Mesendoderm (in vitro differentiated cells): Measurements from ENCODE around the gene MRPL28.
A peak's percentile ranks its signal among the peaks of the same experiment; 100 is the strongest.

ENCODE experiments used
- DNase-seq: peaks from one replicate; pipeline ENCODE4 v3.0.0; 2013
- H2AK5ac ChIP-seq: 2 replicates; pipeline ENCODE4 v1.6.1; 2013; ENCODE audit warnings: low read length, inconsistent platforms
- H2BK120ac ChIP-seq: 2 replicates; pipeline ENCODE4 v1.6.1; 2013; ENCODE audit warnings: low read depth, mild to moderate bottlenecking, low read length, moderate library complexity, mixed read lengths
- H2BK15ac ChIP-seq: replicated peaks from 2 replicates; pipeline ENCODE4 v1.6.1; 2013; ENCODE audit warnings: low read depth, mild to moderate bottlenecking, moderate library complexity
- H2BK5ac ChIP-seq: 2 replicates; pipeline ENCODE4 v1.6.1; 2013; ENCODE audit warnings: low read length, inconsistent platforms
- H3K18ac ChIP-seq: 2 replicates; pipeline ENCODE4 v1.6.1; 2013; ENCODE audit warnings: mild to moderate bottlenecking, low read length, mixed read lengths
- H3K23ac ChIP-seq: one replicate; pipeline ENCODE4 v1.6.1; 2013; ENCODE audit warnings: low read length
- H3K27ac ChIP-seq: 2 replicates; pipeline ENCODE4 v1.5.1; 2013; ENCODE audit warnings: low read depth, mild to moderate bottlenecking, inconsistent platforms, low read length, moderate library complexity
- H3K27me3 ChIP-seq: 2 replicates; pipeline ENCODE4 v1.6.1; 2013; ENCODE audit warnings: low read length, control low read depth, mild to moderate bottlenecking, inconsistent platforms; ENCODE audit not compliant: insufficient read depth, poor library complexity
- H3K36me3 ChIP-seq: 2 replicates; pipeline ENCODE4 v1.6.1; 2013; ENCODE audit warnings: low read length, inconsistent platforms; ENCODE audit not compliant: control insufficient read depth, insufficient read depth
- H3K4ac ChIP-seq: one replicate; pipeline ENCODE4 v1.6.1; 2013; ENCODE audit warnings: low read depth, mild to moderate bottlenecking, low read length, moderate library complexity
- H3K4me1 ChIP-seq: 2 replicates; pipeline ENCODE4 v1.6.1; 2013; ENCODE audit warnings: low read depth, low read length, inconsistent platforms; ENCODE audit not compliant: control insufficient read depth
- H3K4me2 ChIP-seq: 2 replicates; pipeline ENCODE4 v1.6.1; 2013; ENCODE audit warnings: low read length
- H3K4me3 ChIP-seq: 2 replicates; pipeline ENCODE4 v1.5.1; 2013; ENCODE audit warnings: mild to moderate bottlenecking, low read length
- H3K56ac ChIP-seq: one replicate; pipeline ENCODE4 v1.6.1; 2013; ENCODE audit warnings: low read length
- H3K79me1 ChIP-seq: 2 replicates; pipeline ENCODE4 v1.6.1; 2013; ENCODE audit warnings: low read length, inconsistent platforms
- H3K79me2 ChIP-seq: 2 replicates; pipeline ENCODE4 v1.6.1; 2013; ENCODE audit warnings: mild to moderate bottlenecking, low read length; ENCODE audit not compliant: control insufficient read depth, insufficient read depth
- H3K9ac ChIP-seq: 2 replicates; pipeline ENCODE4 v1.6.1; 2013; ENCODE audit warnings: low read length, inconsistent platforms
- H4K5ac ChIP-seq: one replicate; pipeline ENCODE4 v1.6.1; 2013; ENCODE audit warnings: low read length
- H4K8ac ChIP-seq: one replicate; pipeline ENCODE4 v1.6.1; 2013; ENCODE audit warnings: low read depth, mild to moderate bottlenecking, control low read depth, low read length, moderate library complexity
- WGBS: extraction: QIAGEN DNeasy Blood & Tissue Kit; methylation state at CpG from one replicate; pipeline ENCODE4 v1.1.7; 2013; ENCODE audit warnings: low lambda C conversion rate, missing lambda C conversion rate; ENCODE audit not compliant: insufficient coverage; ENCODE audit errors: extremely low coverage; 5-methylcytosine and 5-hydroxymethylcytosine counted together

Gene MRPL28

DNA sequence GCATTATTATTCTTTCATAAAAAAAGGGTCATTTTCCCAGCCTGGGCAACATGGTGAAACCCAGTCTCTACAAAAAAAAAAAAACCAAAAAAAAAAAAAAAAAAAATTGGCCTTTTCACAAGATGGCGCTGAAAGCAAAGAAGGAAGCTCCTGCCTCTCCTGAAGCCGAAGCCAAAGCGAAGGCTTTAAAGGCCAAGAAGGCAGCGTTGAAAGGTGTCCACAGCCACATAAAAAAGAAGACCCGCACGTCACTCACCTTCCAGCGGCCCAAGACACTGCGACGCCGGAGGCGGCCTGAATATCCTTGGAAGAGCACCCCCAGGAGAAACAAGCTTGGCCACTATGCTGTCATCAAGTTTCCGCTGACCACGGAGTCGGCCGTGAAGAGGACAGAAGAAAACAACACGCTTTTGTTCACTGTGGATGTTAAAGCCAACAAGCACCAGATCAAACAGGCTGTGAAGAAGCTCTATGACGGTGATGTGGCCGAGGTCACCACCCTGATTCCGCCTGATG is 16.4 kb upstream of the MRPL28 start:
- Histone ChIP-seq H3K27me3 (no peaks in the 10 kb centered on the region), H3K18ac (no peak overlapping the region), H3K4me2 (no peak overlapping the region), H3K4me1 (peaks cover 4% of the 10 kb centered on the region), H3K9ac (no peak overlapping the region), H3K4me3 (no peak overlapping the region), H2BK5ac (no peak overlapping the region), H3K27ac (no peak overlapping the region), H2AK5ac (no peak overlapping the region), H3K56ac (peak overlapping the region; percentile 9), H4K5ac (no peak overlapping the region), H3K36me3 (no peaks in the 10 kb centered on the region), H3K79me2 (no peaks in the 10 kb centered on the region), H3K4ac (no peak overlapping the region), H3K79me1 (no peaks in the 10 kb centered on the region), H3K23ac (no peak overlapping the region), H2BK120ac (no peak overlapping the region), H2BK15ac (no peak overlapping the region), H4K8ac (no peak overlapping the region)
- WGBS, result no CpG with 5 or more reads among the region's 19 CpGs
- DNase-seq, result no peak

DNA sequence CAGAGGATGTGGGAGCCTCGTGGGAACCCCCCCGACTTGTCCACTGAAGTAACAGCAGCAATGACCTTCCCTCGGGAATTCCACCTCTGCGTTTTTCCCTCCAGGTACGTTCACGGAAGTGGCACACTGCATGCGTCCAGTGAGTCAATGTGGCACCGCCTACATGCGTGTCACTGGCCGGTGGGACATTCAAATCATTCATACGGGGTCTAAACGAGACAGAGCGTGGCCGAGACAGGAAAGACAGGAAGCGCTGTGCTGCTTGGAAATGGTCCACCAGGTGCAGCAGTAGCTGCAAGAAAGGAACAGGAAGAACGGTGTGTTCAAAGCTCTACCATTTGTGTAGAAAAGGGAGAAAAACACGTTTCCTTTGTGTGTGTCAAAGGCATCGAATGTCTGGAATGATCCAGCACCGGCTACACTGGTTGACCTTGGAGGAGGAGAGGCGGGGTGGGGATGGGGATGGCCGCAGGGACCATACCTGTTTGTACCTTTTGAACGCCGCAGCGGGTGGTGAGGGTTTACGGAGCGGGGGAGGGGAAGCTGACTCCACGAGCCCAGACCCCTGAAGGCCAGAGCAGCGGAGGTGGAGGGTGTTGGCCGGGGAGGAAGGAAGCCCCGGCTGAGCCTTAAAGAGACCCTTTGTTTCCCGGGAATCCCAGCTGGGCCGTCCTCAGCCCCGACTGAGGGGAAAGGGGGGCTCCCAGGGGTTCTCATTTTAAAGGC is 13.2 kb upstream of the MRPL28 start:
- Histone ChIP-seq H3K4ac (no peak overlapping the region), H3K23ac (no peak overlapping the region), H3K79me1 (peaks cover 11% of the 10 kb centered on the region), H3K27ac (peak overlapping the region; percentile 42), H2AK5ac (no peak overlapping the region), H2BK5ac (no peak overlapping the region), H3K27me3 (no peaks in the 10 kb centered on the region), H4K5ac (no peak overlapping the region), H4K8ac (no peak overlapping the region), H3K36me3 (no peaks in the 10 kb centered on the region), H3K18ac (peak overlapping the region; percentile 19), H2BK15ac (no peak overlapping the region), H3K4me3 (no peak overlapping the region), H3K56ac (peak overlapping the region; percentile 74), H3K4me1 (peaks cover 4% of the 10 kb centered on the region), H3K9ac (peak overlapping the region; percentile 47), H2BK120ac (no peak overlapping the region), H3K4me2 (peak overlapping the region; percentile 34), H3K79me2 (peaks cover 23% of the 10 kb centered on the region)
- peak; percentile 80 for DNase-seq
- WGBS, result no CpG with 5 or more reads among the region's 33 CpGs

DNA sequence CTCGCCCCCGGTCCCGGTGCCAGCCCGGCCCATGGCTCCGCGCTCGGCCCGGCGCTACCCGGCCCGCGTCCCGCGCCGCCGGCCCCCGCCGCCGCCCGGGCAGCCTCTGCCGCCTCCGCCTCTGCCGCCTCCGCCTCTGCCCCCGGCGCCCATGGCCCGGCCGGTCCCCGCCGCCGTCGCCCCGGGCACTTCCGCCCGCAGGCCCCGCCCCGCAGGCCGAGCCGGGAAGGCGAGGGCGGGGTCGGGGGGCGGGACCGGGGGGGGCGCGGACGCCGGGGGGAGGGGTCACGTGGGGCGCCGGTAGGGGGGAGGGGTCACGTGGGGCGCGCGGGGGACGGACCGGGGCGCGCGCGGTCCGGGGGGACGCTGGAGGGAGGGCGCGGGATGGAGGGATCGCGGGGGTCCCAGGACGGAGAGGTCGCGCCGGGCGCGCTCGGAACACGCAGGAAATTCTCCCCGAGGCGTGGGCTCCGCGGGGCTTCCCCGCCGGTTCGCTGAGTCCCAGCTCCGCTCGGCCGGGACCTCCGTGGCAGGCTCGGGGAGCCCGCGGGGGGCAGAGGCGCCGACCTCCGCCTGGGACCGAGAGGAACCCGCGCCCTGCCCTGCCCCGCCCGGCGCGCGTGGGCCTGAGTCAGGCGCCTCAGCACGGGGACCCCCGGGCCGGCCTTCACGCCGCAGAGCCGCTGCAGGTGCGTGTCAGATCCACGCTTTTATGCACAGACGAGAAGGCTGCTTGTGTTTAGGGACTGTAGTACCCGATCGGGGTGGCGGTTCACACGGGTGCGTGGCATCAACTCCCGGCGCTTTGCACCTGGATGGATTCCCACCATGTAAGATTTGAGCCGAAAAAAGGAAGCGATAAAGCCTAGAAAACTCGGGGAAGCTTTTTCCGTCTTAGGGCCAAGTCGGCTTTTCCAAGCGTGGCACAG is 11.7 kb upstream of the MRPL28 start, which contains the start of gene PGAP6:
Gene PGAP6 (minus strand): TSS at position 190 of the 929 bp plus-strand sequence. CDS start 157 bp downstream, at position 33.
- peak within 1 kb of the TSS; percentile 70 for H3K27ac ChIP-seq
- no peaks in the 10 kb centered on the region for H3K27me3 ChIP-seq
- no peak within 1 kb of the TSS for H2AK5ac ChIP-seq
- peak within 1 kb of the TSS; percentile 100 for H3K23ac ChIP-seq
- H2BK15ac ChIP-seq, result peak within 1 kb of the TSS; percentile 10
- H3K4me2 ChIP-seq, result peak within 1 kb of the TSS; percentile 93
- no peak within 1 kb of the TSS for H4K5ac ChIP-seq
- H2BK120ac ChIP-seq, result peak within 1 kb of the TSS; percentile 46
- peaks cover 12% of the 10 kb centered on the region for H3K79me1 ChIP-seq
- peak within 1 kb of the TSS; percentile 95 for H3K56ac ChIP-seq
- H3K79me2 ChIP-seq, result peaks cover 25% of the 10 kb centered on the region
- H2BK5ac ChIP-seq, result peak within 1 kb of the TSS; percentile 84
- H3K9ac ChIP-seq, result peak within 1 kb of the TSS; percentile 97
- H3K18ac ChIP-seq, result peak within 1 kb of the TSS; percentile 89
- no CpG with 5 or more reads among the region's 123 CpGs for WGBS
- peaks cover 4% of the 10 kb centered on the region for H3K4me1 ChIP-seq
- peak within 1 kb of the TSS; percentile 82 for H3K4me3 ChIP-seq
- peak within 1 kb of the TSS; percentile 97 for H3K4ac ChIP-seq
- no peak for DNase-seq
- H4K8ac ChIP-seq, result peak within 1 kb of the TSS; percentile 77
- no peaks in the 10 kb centered on the region for H3K36me3 ChIP-seq

DNA sequence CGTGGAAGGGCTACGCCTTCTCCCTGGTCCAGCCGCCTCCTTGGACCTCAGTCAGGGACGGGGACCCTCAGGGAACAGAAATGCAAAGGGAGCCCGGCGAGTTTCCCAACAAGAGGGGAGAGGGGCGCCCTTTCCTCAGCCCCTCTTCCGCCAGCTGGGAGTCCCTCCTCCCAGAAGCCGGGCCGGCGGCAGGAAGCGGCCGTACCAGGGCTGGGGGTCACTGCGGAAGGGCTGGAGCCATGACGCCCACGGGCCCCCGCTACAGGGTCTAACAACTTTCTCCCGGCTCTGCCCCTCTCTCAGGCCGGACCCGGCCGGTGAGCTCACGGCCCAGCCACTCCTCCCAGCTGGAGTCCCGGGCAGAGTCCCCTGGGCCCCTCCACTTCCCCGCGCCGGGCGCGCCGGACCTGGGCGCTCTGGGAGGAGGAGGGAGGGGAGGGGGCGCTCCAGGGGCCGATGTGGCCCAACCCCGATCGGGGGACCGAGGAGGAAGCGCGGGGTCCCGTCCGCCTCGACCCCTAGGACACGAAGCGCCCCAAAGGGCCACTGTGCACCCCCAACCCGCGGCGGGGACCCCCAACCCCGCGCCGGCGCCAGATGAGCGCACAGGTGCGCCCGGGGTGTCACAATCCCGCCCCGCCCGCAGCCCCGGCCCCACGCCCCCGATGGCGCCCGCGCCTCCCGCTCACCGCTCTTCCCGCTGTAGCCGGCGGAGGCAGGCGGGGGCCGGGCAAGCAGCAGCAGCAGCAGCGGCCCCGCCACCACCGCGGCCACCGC is 10.9 kb upstream of the MRPL28 start:
- Histone ChIP-seq H3K36me3 (peaks cover 3% of the 10 kb centered on the region), H2BK120ac (peak overlapping the region; percentile 46), H3K79me2 (peaks cover 25% of the 10 kb centered on the region), H3K27ac (peak overlapping the region; percentile 70), H3K56ac (peak overlapping the region; percentile 95), H2BK5ac (peak overlapping the region; percentile 84), H3K23ac (peak overlapping the region; percentile 100), H2AK5ac (no peak overlapping the region), H3K4me2 (peak overlapping the region; percentile 93), H4K8ac (peak overlapping the region; percentile 77), H3K79me1 (peaks cover 12% of the 10 kb centered on the region), H3K9ac (peak overlapping the region; percentile 97), H3K4me1 (peaks cover 4% of the 10 kb centered on the region), H3K4ac (peak overlapping the region; percentile 97), H3K4me3 (peak overlapping the region; percentile 82), H2BK15ac (peak overlapping the region; percentile 10), H4K5ac (no peak overlapping the region), H3K27me3 (no peaks in the 10 kb centered on the region), H3K18ac (peak overlapping the region; percentile 89)
- no CpG with 5 or more reads among the region's 73 CpGs for WGBS
- no peak for DNase-seq

DNA sequence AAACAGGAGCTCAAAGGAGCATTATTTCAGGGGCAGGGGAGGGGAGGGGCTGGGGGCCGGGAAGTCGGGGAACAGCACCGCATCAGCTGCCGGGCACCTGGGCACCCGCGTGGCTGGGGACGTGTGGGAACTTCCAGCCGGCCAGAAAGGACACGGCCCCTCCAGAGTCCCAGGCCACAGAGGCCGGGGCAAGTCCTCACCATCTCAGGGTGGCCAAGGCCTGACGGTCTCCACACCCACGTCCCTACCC is 10.3 kb upstream of the MRPL28 start:
- peak overlapping the region; percentile 97 for H3K9ac ChIP-seq
- H2BK5ac ChIP-seq, result peak overlapping the region; percentile 84
- peak overlapping the region; percentile 100 for H3K23ac ChIP-seq
- H3K36me3 ChIP-seq, result peaks cover 7% of the 10 kb centered on the region
- peak overlapping the region; percentile 82 for H3K4me3 ChIP-seq
- peaks cover 12% of the 10 kb centered on the region for H3K79me1 ChIP-seq
- no peak overlapping the region for H3K18ac ChIP-seq
- H3K4me2 ChIP-seq, result peak overlapping the region; percentile 93
- peaks cover 4% of the 10 kb centered on the region for H3K4me1 ChIP-seq
- no peak overlapping the region for H2BK15ac ChIP-seq
- H3K27ac ChIP-seq, result peak overlapping the region; percentile 70
- H4K8ac ChIP-seq, result no peak overlapping the region
- no peak overlapping the region for H4K5ac ChIP-seq
- H3K27me3 ChIP-seq, result no peaks in the 10 kb centered on the region
- H3K4ac ChIP-seq, result peak overlapping the region; percentile 5
- H2BK120ac ChIP-seq, result no peak overlapping the region
- peaks cover 25% of the 10 kb centered on the region for H3K79me2 ChIP-seq
- peak overlapping the region; percentile 95 for H3K56ac ChIP-seq
- no CpG with 5 or more reads among the region's 12 CpGs for WGBS
- no peak for DNase-seq
- no peak overlapping the region for H2AK5ac ChIP-seq
